Caco-2 (cell line): ENCODE measurements around the gene FNDC3B. TPM values are rescaled to one million over a fixed set of nuclear protein-coding genes. Genes with fewer than 3 reads are reported as not detected.

Experiments used
- BruUV-seq: library from RNA; stranded (reverse); fragments of 400-500 nt; replicated peaks from 2 replicates; lab custom pipeline; 2021; lab: Mats Ljungman, UMichigan
- CTCF ChIA-PET: fragments of 300-600 bp; sonication (Branson Sonifier 250); formaldehyde crosslinking; loops from one replicate; lab custom pipeline; 2022; ENCODE audit warnings: antibody characterized with exemption; lab: Charles Lee
- POLR2A ChIA-PET: fragments of 300-600 bp; sonication (Branson Sonifier 250); formaldehyde crosslinking; loops from one replicate; lab custom pipeline; 2022; ENCODE audit warnings: antibody characterized with exemption; lab: Charles Lee
- DNase-seq, 2 experiments: peaks; one replicate each; pipeline versions ENCODE4 v3.0.0 to v3.0.0-alpha.2; 2020 to 2022
- H3K27me3 ChIP-seq: replicated peaks from 2 replicates; pipeline ENCODE4 v1.6.0; 2011; ENCODE audit warnings: low read length; ENCODE audit not compliant: control insufficient read depth, insufficient read depth
- H3K36me3 ChIP-seq: 2 replicates; pipeline ENCODE4 v1.5.1; 2011; ENCODE audit warnings: low read length; ENCODE audit not compliant: control insufficient read depth, insufficient read depth
- H3K4me1 ChIP-seq: fragments of 250-450 bp; sonication (Bioruptor Pico); 2 replicates; pipeline ENCODE4 v1.5.1; 2020; ENCODE audit warnings: mild to moderate bottlenecking
- H3K4me3 ChIP-seq: 2 replicates; pipeline ENCODE4 v1.5.1; 2011; ENCODE audit warnings: low read depth, mild to moderate bottlenecking, control low read depth, low read length
- H3K9me3 ChIP-seq: fragments of 250-450 bp; sonication (Bioruptor Pico); 2 replicates; pipeline ENCODE4 v1.5.1; 2020; ENCODE audit warnings: mild to moderate bottlenecking, moderate library complexity
- H3K27ac Mint-ChIP-seq: one replicate; pipeline ENCODE4 v1.8.0; 2022; ENCODE audit warnings: mixed read lengths; ENCODE audit not compliant: unreplicated experiment
- H3K27me3 Mint-ChIP-seq: one replicate; pipeline ENCODE4 v1.8.0; 2022; ENCODE audit warnings: mixed read lengths; ENCODE audit not compliant: insufficient read depth, unreplicated experiment
- H3K36me3 Mint-ChIP-seq: one replicate; pipeline ENCODE4 v1.8.0; 2022; ENCODE audit warnings: mild to moderate bottlenecking, mixed read lengths; ENCODE audit not compliant: insufficient read depth, unreplicated experiment
- H3K4me1 Mint-ChIP-seq: one replicate; pipeline ENCODE4 v1.8.0; 2022; ENCODE audit warnings: low read depth, mixed read lengths; ENCODE audit not compliant: unreplicated experiment
- H3K4me3 Mint-ChIP-seq: one replicate; pipeline ENCODE4 v1.8.0; 2022; ENCODE audit warnings: mild to moderate bottlenecking, moderate library complexity, mixed read lengths; ENCODE audit not compliant: unreplicated experiment
- H3K9me3 Mint-ChIP-seq: one replicate; pipeline ENCODE4 v1.8.0; 2022; ENCODE audit warnings: mixed read lengths; ENCODE audit not compliant: unreplicated experiment
- intact Hi-C: fragments of 100-400 bp; cut with micrococcal nuclease; formaldehyde crosslinking; loops from one replicate; pipeline ENCODE4 v1.10.0; 2022; ENCODE audit not compliant: unreplicated experiment
- total RNA-seq: library from RNA; stranded (reverse); gene quantifications from 2 replicates; pipeline ENCODE4 v1.2.3, GENCODE V29; 2022
- TF ChIP-seq, protein P1 (sequence below), 2 experiments: fragments of 200-600 bp in 1 of 2; IDR thresholded peaks; 1 replicate in 1 of 2; 2 replicates in 1 of 2; pipeline versions ENCODE4 v1.5.1 to v1.8.0; 2011 to 2022; ENCODE audit warnings: antibody characterized with exemption in 1 of 2, control low read depth in 1 of 2, inconsistent platforms in 1 of 2, low read depth in 1 of 2, low read length in 1 of 2, mild to moderate bottlenecking in 1 of 2, moderate library complexity in 1 of 2; ENCODE audit not compliant: insufficient read depth in 1 of 2, severe bottlenecking in 1 of 2, unreplicated experiment in 1 of 2

Gene FNDC3B
- total RNA-seq, 1 experiment from 2014 or later = 59.8 TPM

- H3K27ac Mint-ChIP-seq = no peak overlapping the region
Observed at GRCh38 chr3:172046268-172046915, 7.0 kb downstream of the FNDC3B start.

DNA sequence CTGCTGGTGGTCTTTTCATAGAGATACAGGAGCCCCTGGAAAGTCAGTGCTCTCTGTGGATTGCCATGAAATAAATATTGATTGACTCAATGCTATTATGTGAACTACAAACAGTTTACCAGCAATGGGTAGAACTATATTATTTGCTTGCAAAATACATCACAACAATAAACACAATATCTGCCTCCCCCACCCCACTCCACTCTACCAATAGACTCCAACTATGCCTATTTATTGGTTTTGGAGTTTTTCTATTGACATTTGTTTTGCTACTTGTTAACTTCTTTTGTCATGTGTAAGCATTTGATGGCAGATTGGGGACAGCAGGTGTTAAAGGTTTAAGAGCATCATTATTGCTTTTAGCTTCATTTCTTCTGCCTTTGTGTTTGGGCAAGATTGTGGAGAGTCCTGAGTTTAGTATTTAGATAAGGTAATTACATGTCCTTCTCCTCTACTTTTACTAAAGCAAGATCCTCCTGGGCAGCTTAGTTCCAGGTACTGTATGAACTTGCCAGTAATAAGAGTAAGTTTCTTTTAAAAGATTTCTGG is 8.3 kb downstream of the FNDC3B start:
- no peak overlapping the region for H3K4me3 Mint-ChIP-seq
- POLR2A ChIA-PET = no interaction called here
- peaks cover 9% of the 10 kb centered on the region; the same call in 1 of the 2 replicates for H3K4me1 ChIP-seq
- no peak for DNase-seq
- peaks cover 12% of the 10 kb centered on the region for H3K4me1 Mint-ChIP-seq
- intact Hi-C loops = no loop called here
- TF ChIP-seq, protein P1, sequence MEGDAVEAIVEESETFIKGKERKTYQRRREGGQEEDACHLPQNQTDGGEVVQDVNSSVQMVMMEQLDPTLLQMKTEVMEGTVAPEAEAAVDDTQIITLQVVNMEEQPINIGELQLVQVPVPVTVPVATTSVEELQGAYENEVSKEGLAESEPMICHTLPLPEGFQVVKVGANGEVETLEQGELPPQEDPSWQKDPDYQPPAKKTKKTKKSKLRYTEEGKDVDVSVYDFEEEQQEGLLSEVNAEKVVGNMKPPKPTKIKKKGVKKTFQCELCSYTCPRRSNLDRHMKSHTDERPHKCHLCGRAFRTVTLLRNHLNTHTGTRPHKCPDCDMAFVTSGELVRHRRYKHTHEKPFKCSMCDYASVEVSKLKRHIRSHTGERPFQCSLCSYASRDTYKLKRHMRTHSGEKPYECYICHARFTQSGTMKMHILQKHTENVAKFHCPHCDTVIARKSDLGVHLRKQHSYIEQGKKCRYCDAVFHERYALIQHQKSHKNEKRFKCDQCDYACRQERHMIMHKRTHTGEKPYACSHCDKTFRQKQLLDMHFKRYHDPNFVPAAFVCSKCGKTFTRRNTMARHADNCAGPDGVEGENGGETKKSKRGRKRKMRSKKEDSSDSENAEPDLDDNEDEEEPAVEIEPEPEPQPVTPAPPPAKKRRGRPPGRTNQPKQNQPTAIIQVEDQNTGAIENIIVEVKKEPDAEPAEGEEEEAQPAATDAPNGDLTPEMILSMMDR (IDR thresholded peaks at IDR 0.05; ENCODE audit: insufficient read depth in 1 of 2, low read depth in 1 of 2, low read length in 1 of 2, severe bottlenecking in 1 of 2, unreplicated experiment in 1 of 2) = no peak
- CTCF ChIA-PET = no interaction called here
- no peaks in the 10 kb centered on the region for H3K27me3 ChIP-seq
- no peaks in the 10 kb centered on the region for H3K36me3 ChIP-seq
- H3K9me3 ChIP-seq = no peaks in the 10 kb centered on the region
- H3K4me3 ChIP-seq = no peak overlapping the region
- no peak overlapping the region for H3K27ac Mint-ChIP-seq
- H3K36me3 Mint-ChIP-seq = peaks cover 41% of the 10 kb centered on the region
- H3K27me3 Mint-ChIP-seq = no peaks in the 10 kb centered on the region
- no TSS peak for BruUV-seq
- no peaks in the 10 kb centered on the region for H3K9me3 Mint-ChIP-seq

More at GRCh38 chr3:172046268-172046915, 7.0 kb downstream of the FNDC3B start:
- H3K36me3 ChIP-seq = no peaks in the 10 kb centered on the region
- H3K27me3 ChIP-seq = no peaks in the 10 kb centered on the region
- H3K4me3 Mint-ChIP-seq = no peak overlapping the region
- H3K9me3 Mint-ChIP-seq = no peaks in the 10 kb centered on the region
- no peak overlapping the region for H3K4me3 ChIP-seq
- H3K27me3 Mint-ChIP-seq = no peaks in the 10 kb centered on the region
- TF ChIP-seq, protein P1 (IDR thresholded peaks at IDR 0.05; ENCODE audit: insufficient read depth in 1 of 2, low read depth in 1 of 2, low read length in 1 of 2, severe bottlenecking in 1 of 2, unreplicated experiment in 1 of 2) = no peak
- BruUV-seq = no TSS peak
- peaks cover 21% of the 10 kb centered on the region; the same call in 1 of the 2 replicates for H3K4me1 ChIP-seq
- H3K4me1 Mint-ChIP-seq = peaks cover 6% of the 10 kb centered on the region
- ChIA-PET POLR2A (interaction anchor here (0.6 kb wide), 1 partner anchor 238 kb away, joined by 3 read pairs; no protein-coding TSS in a partner anchor), CTCF (no interaction called here)
- DNase-seq = no peak
- H3K9me3 ChIP-seq = no peaks in the 10 kb centered on the region
- peaks cover 35% of the 10 kb centered on the region for H3K36me3 Mint-ChIP-seq
- intact Hi-C loops = no loop called here

DNA sequence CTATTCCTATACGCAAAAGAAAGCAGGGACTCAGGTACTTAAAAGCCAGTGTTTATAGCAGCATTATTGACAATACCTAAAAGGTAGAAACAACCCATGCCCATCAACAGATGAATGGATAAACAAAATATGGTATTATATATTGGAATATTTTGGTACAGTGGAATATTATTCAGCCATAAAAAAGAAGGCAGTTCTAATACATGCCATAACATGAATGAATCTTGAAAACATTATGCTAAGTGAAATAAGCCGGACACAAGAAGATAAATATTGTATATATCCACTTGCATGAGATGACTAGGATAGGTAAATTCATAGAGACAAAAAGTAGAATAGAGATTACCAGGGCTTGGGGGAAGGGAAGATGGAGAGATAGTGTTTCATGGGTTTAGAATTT is 9.2 kb downstream of the FNDC3B start:
- Mint-ChIP-seq H3K36me3 (peaks cover 43% of the 10 kb centered on the region), H3K27me3 (no peaks in the 10 kb centered on the region), H3K27ac (no peak overlapping the region), H3K9me3 (no peaks in the 10 kb centered on the region), H3K4me3 (no peak overlapping the region), H3K4me1 (peaks cover 14% of the 10 kb centered on the region)
- peaks cover 7% of the 10 kb centered on the region; the same call in 1 of the 2 replicates for H3K4me1 ChIP-seq
- intact Hi-C loops = no loop called here
- H3K9me3 ChIP-seq = no peaks in the 10 kb centered on the region
- ChIA-PET POLR2A (no interaction called here), CTCF (no interaction called here)
- no peaks in the 10 kb centered on the region for H3K27me3 ChIP-seq
- no peak for DNase-seq
- H3K36me3 ChIP-seq = no peaks in the 10 kb centered on the region
- no TSS peak for BruUV-seq
- TF ChIP-seq, protein P1 (IDR thresholded peaks at IDR 0.05; ENCODE audit: insufficient read depth in 1 of 2, low read depth in 1 of 2, low read length in 1 of 2, severe bottlenecking in 1 of 2, unreplicated experiment in 1 of 2) = no peak
- no peak overlapping the region for H3K4me3 ChIP-seq
